HepG2 (cell line): Measurements from ENCODE around the gene PTGIS. TPM values are rescaled to one million over a fixed set of nuclear protein-coding genes. Genes with fewer than 3 reads are reported as not detected.

Experiments
- ATF7-NPFF ChIP-seq: sonication (generic); formaldehyde crosslinking; IDR thresholded peaks from 2 replicates; pipeline ENCODE4 v1.8.1; 2023; ENCODE audit warnings: mild to moderate bottlenecking, low read depth, missing genetic modification reagents, moderate library complexity
- BCL6 ChIP-seq: IDR thresholded peaks from 2 replicates; pipeline ENCODE4 v1.6.1; 2016; ENCODE audit warnings: missing genetic modification reagents, missing compliant biosample characterization
- CCAR2 ChIP-seq: fragments of 200-400 bp; formaldehyde crosslinking; optimal IDR thresholded peaks from 2 replicates; pipeline ENCODE3; 2018; ENCODE audit warnings: low read depth, mild to moderate bottlenecking, low read length, moderate library complexity
- EHMT2 ChIP-seq: fragments of 200-600 bp; sonication (generic); IDR thresholded peaks from 2 replicates; pipeline ENCODE4 v1.7.0; 2017; ENCODE audit warnings: antibody characterized with exemption, low read depth, low read length, borderline replicate concordance
- JARID2 ChIP-seq: sonication (generic); formaldehyde crosslinking; IDR thresholded peaks from 2 replicates; pipeline ENCODE4 v1.8.1; 2023; ENCODE audit warnings: missing genetic modification reagents, inconsistent platforms; ENCODE audit not compliant: insufficient replicate concordance
- MAFG ChIP-seq: sonication (generic); formaldehyde crosslinking; IDR thresholded peaks from 2 replicates; pipeline ENCODE4 v1.5.1; 2020; ENCODE audit warnings: mild to moderate bottlenecking, missing genetic modification reagents
- PHB2 ChIP-seq: fragments of 450-650 bp; IDR thresholded peaks from 2 replicates; pipeline ENCODE4 v1.6.1; 2018; ENCODE audit not compliant: partially characterized antibody
- SAP130 ChIP-seq: IDR thresholded peaks from 2 replicates; pipeline ENCODE4 v1.6.1; 2016; ENCODE audit warnings: low read depth
- TOPORS ChIP-seq: sonication (generic); formaldehyde crosslinking; IDR thresholded peaks from 2 replicates; pipeline ENCODE4 v1.8.0; 2023; ENCODE audit warnings: mild to moderate bottlenecking, missing genetic modification reagents
- ZBTB42 ChIP-seq: sonication (generic); formaldehyde crosslinking; IDR thresholded peaks from 2 replicates; pipeline ENCODE4 v1.5.0; 2020; ENCODE audit warnings: mild to moderate bottlenecking, missing genetic modification reagents
- ZNF225 ChIP-seq: sonication (generic); formaldehyde crosslinking; IDR thresholded peaks from 2 replicates; pipeline ENCODE4 v1.4.0; 2020; ENCODE audit warnings: mild to moderate bottlenecking, missing genetic modification reagents
- ZNF30 ChIP-seq: sonication (generic); formaldehyde crosslinking; IDR thresholded peaks from 2 replicates; pipeline ENCODE4 v1.5.0; 2020; ENCODE audit warnings: mild to moderate bottlenecking, missing genetic modification reagents
- ZNF562 ChIP-seq: sonication (generic); formaldehyde crosslinking; IDR thresholded peaks from 2 replicates; pipeline ENCODE4 v1.8.0; 2022; ENCODE audit warnings: missing genetic modification reagents, borderline replicate concordance
- ZNF713 ChIP-seq: sonication (generic); formaldehyde crosslinking; IDR thresholded peaks from 2 replicates; pipeline ENCODE4 v1.4.0; 2020; ENCODE audit warnings: mild to moderate bottlenecking, missing genetic modification reagents
- ZNF782 ChIP-seq: sonication (generic); formaldehyde crosslinking; IDR thresholded peaks from 2 replicates; pipeline ENCODE4 v1.4.0; 2020; ENCODE audit warnings: missing genetic modification reagents, mild to moderate bottlenecking, borderline replicate concordance
- ZSCAN20 ChIP-seq: sonication (generic); formaldehyde crosslinking; IDR thresholded peaks from 2 replicates; pipeline ENCODE4 v1.4.0; 2020; ENCODE audit warnings: missing genetic modification reagents, mild to moderate bottlenecking, borderline replicate concordance
- ZSCAN22 ChIP-seq: sonication (generic); formaldehyde crosslinking; IDR thresholded peaks from 2 replicates; pipeline ENCODE4 v1.4.0; 2020; ENCODE audit warnings: mild to moderate bottlenecking, missing genetic modification reagents
- ZSCAN31 ChIP-seq: sonication (generic); formaldehyde crosslinking; IDR thresholded peaks from 2 replicates; pipeline ENCODE4 v1.5.0; 2020; ENCODE audit warnings: low read depth, mild to moderate bottlenecking, missing genetic modification reagents
- polyA plus RNA-seq, 8 experiments: library from polyadenylated mRNA; depleted of rRNA in 3 of 8; stranded (reverse) in 7 of 8; unstranded in 1 of 8; fragments of >200 nt; fragmentation: Illumina TruSeq in 4 of 8; extraction: Trizol in 4 of 8; gene quantifications; 2 replicates each; pipeline versions ENCODE4 v1.2.1 to v1.2.3, GENCODE V29; 2011 to 2016; ENCODE audit warnings: low read depth in 4 of 8, missing spikeins in 1 of 8, mixed read lengths in 1 of 8; ENCODE audit not compliant: insufficient read depth in 1 of 8
- total RNA-seq, 5 experiments: library from RNA; depleted of rRNA; stranded (reverse); fragments of >200 nt; fragmentation: Illumina TruSeq; extraction: Trizol; gene quantifications; 2 replicates each; pipeline ENCODE4 v1.2.3, GENCODE V29; 2016; ENCODE audit warnings: low read depth in 1 of 5
- TF ChIP-seq, protein P1 (sequence below): IDR thresholded peaks from 2 replicates; pipeline ENCODE4 v1.6.1; 2016; ENCODE audit warnings: low read depth
- TF ChIP-seq, protein P2 (sequence below): sonication (generic); formaldehyde crosslinking; IDR thresholded peaks from 2 replicates; pipeline ENCODE4 v1.4.0; 2020; ENCODE audit warnings: missing genetic modification reagents
- TF ChIP-seq, protein P3 (sequence below): sonication (generic); formaldehyde crosslinking; IDR thresholded peaks from 2 replicates; pipeline ENCODE4 v1.9.0; 2021; ENCODE audit warnings: missing genetic modification reagents, borderline replicate concordance

Gene PTGIS
- total and polyA plus RNA-seq, 2 of the 13 experiments (the other 11 are each of a cell fraction or from before 2014, with no cell fraction given): not detected

DNA sequence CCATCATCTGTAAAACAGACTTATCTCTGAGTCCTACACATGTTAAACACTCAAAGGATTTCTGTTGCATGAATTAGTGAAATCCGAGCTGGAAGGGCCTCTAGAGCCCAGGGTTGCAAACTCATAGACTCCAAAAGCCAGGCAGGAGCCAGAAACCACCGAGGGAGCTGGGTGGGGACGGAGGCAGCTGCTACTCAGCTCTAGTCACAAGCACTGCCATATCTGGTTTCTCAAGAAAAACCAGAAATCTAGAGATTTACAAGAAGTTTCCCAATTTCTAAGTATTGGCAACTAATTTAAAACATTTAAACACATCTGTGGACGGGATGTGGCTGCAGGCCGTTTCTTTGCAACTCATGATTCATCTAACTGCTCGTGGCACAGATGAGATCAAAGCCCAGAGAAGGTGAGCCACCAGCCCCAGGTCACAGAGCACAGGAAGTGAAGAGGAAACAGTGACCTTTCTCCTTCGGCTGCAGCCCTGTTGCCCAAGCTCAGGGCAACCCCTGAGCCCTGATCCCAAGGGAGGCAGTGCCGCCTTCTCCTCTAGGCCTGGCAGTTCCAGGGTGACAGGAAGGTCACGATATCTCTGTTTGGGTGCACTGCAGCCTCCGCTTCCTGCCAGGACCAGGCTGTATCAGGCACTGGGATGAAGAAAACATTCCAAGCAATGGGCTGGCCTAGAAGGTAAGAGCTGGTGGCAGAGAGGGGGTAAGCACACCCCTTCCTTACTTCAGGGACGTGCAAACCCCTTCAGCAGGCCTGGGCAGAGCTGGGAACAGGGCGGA is 26.4 kb upstream of the PTGIS start (continued):
- TF ChIP-seq BCL6: 0 out of 2 replicates have a peak, but pooled peaks have one; percentile 14
- no peak for TF ChIP-seq PHB2
- no peak for TF ChIP-seq ATF7-NPFF (CRISPR knock-in tag)
- no peak for TF ChIP-seq TOPORS
- TF ChIP-seq ZSCAN20 (CRISPR knock-in tag): no peak
- no peak for TF ChIP-seq ZNF713 (CRISPR knock-in tag)
- no peak for TF ChIP-seq ZBTB42
- TF ChIP-seq CCAR2: no peak
- TF ChIP-seq, protein P1, sequence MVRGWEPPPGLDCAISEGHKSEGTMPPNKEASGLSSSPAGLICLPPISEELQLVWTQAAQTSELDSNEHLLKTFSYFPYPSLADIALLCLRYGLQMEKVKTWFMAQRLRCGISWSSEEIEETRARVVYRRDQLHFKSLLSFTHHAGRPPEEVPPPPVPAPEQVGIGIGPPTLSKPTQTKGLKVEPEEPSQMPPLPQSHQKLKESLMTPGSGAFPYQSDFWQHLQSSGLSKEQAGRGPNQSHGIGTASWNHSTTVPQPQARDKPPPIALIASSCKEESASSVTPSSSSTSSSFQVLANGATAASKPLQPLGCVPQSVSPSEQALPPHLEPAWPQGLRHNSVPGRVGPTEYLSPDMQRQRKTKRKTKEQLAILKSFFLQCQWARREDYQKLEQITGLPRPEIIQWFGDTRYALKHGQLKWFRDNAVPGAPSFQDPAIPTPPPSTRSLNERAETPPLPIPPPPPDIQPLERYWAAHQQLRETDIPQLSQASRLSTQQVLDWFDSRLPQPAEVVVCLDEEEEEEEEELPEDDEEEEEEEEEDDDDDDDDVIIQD (CRISPR knock-in tag): no peak
- 0 out of 2 replicates have a peak, but pooled peaks have one; percentile 41 for TF ChIP-seq ZSCAN31 (CRISPR knock-in tag)
- TF ChIP-seq ZNF225: peak; percentile 67; the same call in 1 of the 2 replicates
- no peak for TF ChIP-seq ZNF782 (CRISPR knock-in tag)
- no peak; the same call in none of the 2 replicates for TF ChIP-seq SAP130 (CRISPR knock-in tag)
- TF ChIP-seq, protein P2, sequence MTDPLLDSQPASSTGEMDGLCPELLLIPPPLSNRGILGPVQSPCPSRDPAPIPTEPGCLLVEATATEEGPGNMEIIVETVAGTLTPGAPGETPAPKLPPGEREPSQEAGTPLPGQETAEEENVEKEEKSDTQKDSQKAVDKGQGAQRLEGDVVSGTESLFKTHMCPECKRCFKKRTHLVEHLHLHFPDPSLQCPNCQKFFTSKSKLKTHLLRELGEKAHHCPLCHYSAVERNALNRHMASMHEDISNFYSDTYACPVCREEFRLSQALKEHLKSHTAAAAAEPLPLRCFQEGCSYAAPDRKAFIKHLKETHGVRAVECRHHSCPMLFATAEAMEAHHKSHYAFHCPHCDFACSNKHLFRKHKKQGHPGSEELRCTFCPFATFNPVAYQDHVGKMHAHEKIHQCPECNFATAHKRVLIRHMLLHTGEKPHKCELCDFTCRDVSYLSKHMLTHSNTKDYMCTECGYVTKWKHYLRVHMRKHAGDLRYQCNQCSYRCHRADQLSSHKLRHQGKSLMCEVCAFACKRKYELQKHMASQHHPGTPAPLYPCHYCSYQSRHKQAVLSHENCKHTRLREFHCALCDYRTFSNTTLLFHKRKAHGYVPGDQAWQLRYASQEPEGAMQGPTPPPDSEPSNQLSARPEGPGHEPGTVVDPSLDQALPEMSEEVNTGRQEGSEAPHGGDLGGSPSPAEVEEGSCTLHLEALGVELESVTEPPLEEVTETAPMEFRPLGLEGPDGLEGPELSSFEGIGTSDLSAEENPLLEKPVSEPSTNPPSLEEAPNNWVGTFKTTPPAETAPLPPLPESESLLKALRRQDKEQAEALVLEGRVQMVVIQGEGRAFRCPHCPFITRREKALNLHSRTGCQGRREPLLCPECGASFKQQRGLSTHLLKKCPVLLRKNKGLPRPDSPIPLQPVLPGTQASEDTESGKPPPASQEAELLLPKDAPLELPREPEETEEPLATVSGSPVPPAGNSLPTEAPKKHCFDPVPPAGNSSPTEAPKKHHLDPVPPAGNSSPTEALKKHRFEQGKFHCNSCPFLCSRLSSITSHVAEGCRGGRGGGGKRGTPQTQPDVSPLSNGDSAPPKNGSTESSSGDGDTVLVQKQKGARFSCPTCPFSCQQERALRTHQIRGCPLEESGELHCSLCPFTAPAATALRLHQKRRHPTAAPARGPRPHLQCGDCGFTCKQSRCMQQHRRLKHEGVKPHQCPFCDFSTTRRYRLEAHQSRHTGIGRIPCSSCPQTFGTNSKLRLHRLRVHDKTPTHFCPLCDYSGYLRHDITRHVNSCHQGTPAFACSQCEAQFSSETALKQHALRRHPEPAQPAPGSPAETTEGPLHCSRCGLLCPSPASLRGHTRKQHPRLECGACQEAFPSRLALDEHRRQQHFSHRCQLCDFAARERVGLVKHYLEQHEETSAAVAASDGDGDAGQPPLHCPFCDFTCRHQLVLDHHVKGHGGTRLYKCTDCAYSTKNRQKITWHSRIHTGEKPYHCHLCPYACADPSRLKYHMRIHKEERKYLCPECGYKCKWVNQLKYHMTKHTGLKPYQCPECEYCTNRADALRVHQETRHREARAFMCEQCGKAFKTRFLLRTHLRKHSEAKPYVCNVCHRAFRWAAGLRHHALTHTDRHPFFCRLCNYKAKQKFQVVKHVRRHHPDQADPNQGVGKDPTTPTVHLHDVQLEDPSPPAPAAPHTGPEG (CRISPR knock-in tag): no peak
- no peak for TF ChIP-seq ZNF562 (CRISPR knock-in tag)
- TF ChIP-seq MAFG (CRISPR knock-in tag): no peak
- TF ChIP-seq JARID2 (CRISPR knock-in tag): no peak
- TF ChIP-seq EHMT2: no peak
- no peak for TF ChIP-seq ZNF30 (CRISPR knock-in tag)
- TF ChIP-seq, protein P3, sequence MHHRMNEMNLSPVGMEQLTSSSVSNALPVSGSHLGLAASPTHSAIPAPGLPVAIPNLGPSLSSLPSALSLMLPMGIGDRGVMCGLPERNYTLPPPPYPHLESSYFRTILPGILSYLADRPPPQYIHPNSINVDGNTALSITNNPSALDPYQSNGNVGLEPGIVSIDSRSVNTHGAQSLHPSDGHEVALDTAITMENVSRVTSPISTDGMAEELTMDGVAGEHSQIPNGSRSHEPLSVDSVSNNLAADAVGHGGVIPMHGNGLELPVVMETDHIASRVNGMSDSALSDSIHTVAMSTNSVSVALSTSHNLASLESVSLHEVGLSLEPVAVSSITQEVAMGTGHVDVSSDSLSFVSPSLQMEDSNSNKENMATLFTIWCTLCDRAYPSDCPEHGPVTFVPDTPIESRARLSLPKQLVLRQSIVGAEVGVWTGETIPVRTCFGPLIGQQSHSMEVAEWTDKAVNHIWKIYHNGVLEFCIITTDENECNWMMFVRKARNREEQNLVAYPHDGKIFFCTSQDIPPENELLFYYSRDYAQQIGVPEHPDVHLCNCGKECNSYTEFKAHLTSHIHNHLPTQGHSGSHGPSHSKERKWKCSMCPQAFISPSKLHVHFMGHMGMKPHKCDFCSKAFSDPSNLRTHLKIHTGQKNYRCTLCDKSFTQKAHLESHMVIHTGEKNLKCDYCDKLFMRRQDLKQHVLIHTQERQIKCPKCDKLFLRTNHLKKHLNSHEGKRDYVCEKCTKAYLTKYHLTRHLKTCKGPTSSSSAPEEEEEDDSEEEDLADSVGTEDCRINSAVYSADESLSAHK: peak; percentile 60; the same call in 1 of the 2 replicates
- TF ChIP-seq ZSCAN22 (CRISPR knock-in tag): no peak
